T-helper 17 cell (primary cell): ENCODE measurements around the gene SLC10A3. TPM values are rescaled to one million over a fixed set of nuclear protein-coding genes. Genes with fewer than 3 reads are reported as not detected.

Source experiments
- ATAC-seq: fragments of 150-1000 bp; cut with Tn5 transposase; 2 replicates; pipeline ENCODE4 v1.10.0; 2021; ENCODE audit warnings: mild to moderate bottlenecking, moderate library complexity
- DNase-seq, 3 donors: peaks; one replicate each; pipeline versions ENCODE4 v3.0.0 to v3.0.0-alpha.2; 2020 to 2021
- H3K9me3 ChIP-seq: one replicate; pipeline ENCODE4 v1.7.0; 2013; ENCODE audit warnings: low read length, mild to moderate bottlenecking; ENCODE audit not compliant: control insufficient read depth, poor library complexity, severe bottlenecking
- H3K27ac Mint-ChIP-seq: one replicate; pipeline ENCODE4 v1.8.0; 2022; ENCODE audit warnings: mild to moderate bottlenecking, moderate library complexity, mixed read lengths
- H3K27me3 Mint-ChIP-seq: one replicate; pipeline ENCODE4 v1.8.0; 2022; ENCODE audit warnings: mixed read lengths
- H3K36me3 Mint-ChIP-seq: one replicate; pipeline ENCODE4 v1.8.0; 2022; ENCODE audit warnings: low read depth, mixed read lengths
- H3K4me1 Mint-ChIP-seq: one replicate; pipeline ENCODE4 v1.8.0; 2022; ENCODE audit warnings: mild to moderate bottlenecking, mixed read lengths
- H3K4me3 Mint-ChIP-seq: one replicate; pipeline ENCODE4 v1.8.0; 2022; ENCODE audit warnings: mild to moderate bottlenecking, moderate library complexity, mixed read lengths
- total RNA-seq, 4 donors: library from RNA in 2 of 4; stranded (reverse) in 2 of 4; gene quantifications; one replicate each; pipeline ENCODE4 v1.2.3 and lab custom pipeline; 2022 to 2026

Gene SLC10A3
- total RNA-seq, 2 donors from 2014 or later: 23.9 to 29.5 TPM

- DNase-seq (no peak), ATAC-seq (peak; percentile 44)
- H3K27ac Mint-ChIP-seq: peak overlapping the region; percentile 34
- H3K9me3 ChIP-seq: no peaks in the 10 kb centered on the region
- peak overlapping the region; percentile 85 for H3K4me3 Mint-ChIP-seq
- no peaks in the 10 kb centered on the region for H3K27me3 Mint-ChIP-seq
- peaks cover 4% of the 10 kb centered on the region for H3K36me3 Mint-ChIP-seq
- peaks cover 15% of the 10 kb centered on the region for H3K4me1 Mint-ChIP-seq
Measured at GRCh38 chrX:154458954-154459778, 31.3 kb downstream of the SLC10A3 start.

GRCh38 chrX:154458116-154458953 is 32.1 kb downstream of the SLC10A3 start, which contains the start of gene PLXNA3:
TSS of gene PLXNA3 (plus strand) at chrX:154458281. CDS start at chrX:154460184, 1,903 bp downstream.
- peak; percentile 63 to 68 (median 65) for DNase-seq
- Mint-ChIP-seq H3K27ac (peak within 1 kb of the TSS; percentile 87), H3K27me3 (no peaks in the 10 kb centered on the region), H3K4me3 (peak within 1 kb of the TSS; percentile 96), H3K4me1 (peaks cover 15% of the 10 kb centered on the region), H3K36me3 (peaks cover 4% of the 10 kb centered on the region)
- H3K9me3 ChIP-seq: no peaks in the 10 kb centered on the region
- peak; percentile 83 for ATAC-seq

- H3K27ac Mint-ChIP-seq: peak overlapping the region; percentile 87
- H3K9me3 ChIP-seq: no peaks in the 10 kb centered on the region
- H3K36me3 Mint-ChIP-seq: no peaks in the 10 kb centered on the region
Measured at GRCh38 chrX:154457491-154458115, 32.8 kb downstream of the SLC10A3 start.

GRCh38 chrX:154452823-154453222 is 37.6 kb downstream of the SLC10A3 start:
- ATAC-seq: no peak
- Mint-ChIP-seq H3K4me3 (no peak overlapping the region), H3K27me3 (no peaks in the 10 kb centered on the region), H3K27ac (no peak overlapping the region), H3K36me3 (no peaks in the 10 kb centered on the region), H3K4me1 (peaks cover 5% of the 10 kb centered on the region)
- DNase-seq: no peak
- H3K9me3 ChIP-seq: no peaks in the 10 kb centered on the region

More at GRCh38 chrX:154457491-154458115, 32.8 kb downstream of the SLC10A3 start:
- DNase-seq: peak; percentile 51 to 64 (median 62)
- Mint-ChIP-seq H3K27me3 (no peaks in the 10 kb centered on the region), H3K4me1 (peaks cover 15% of the 10 kb centered on the region), H3K4me3 (peak overlapping the region; percentile 96)
- ATAC-seq: peak; percentile 76

GRCh38 chrX:154450312-154450711 is 40.1 kb downstream of the SLC10A3 start:
- Mint-ChIP-seq H3K4me3 (no peak overlapping the region), H3K36me3 (no peaks in the 10 kb centered on the region), H3K4me1 (peaks cover 4% of the 10 kb centered on the region), H3K27me3 (no peaks in the 10 kb centered on the region), H3K27ac (no peak overlapping the region)
- DNase-seq (no peak), ATAC-seq (no peak)
- no peaks in the 10 kb centered on the region for H3K9me3 ChIP-seq

GRCh38 chrX:154449618-154450017 is 40.8 kb downstream of the SLC10A3 start:
- H3K36me3 Mint-ChIP-seq: no peaks in the 10 kb centered on the region
- no peak overlapping the region for H3K27ac Mint-ChIP-seq
- no peak for DNase-seq
- H3K4me1 Mint-ChIP-seq: peaks cover 4% of the 10 kb centered on the region
- H3K27me3 Mint-ChIP-seq: no peaks in the 10 kb centered on the region
- no peak overlapping the region for H3K4me3 Mint-ChIP-seq
- no peak for ATAC-seq
- no peaks in the 10 kb centered on the region for H3K9me3 ChIP-seq

- ATAC-seq (no peak), DNase-seq (no peak)
- Mint-ChIP-seq H3K27ac (no peak overlapping the region), H3K4me1 (peaks cover 5% of the 10 kb centered on the region), H3K4me3 (no peak overlapping the region), H3K27me3 (no peaks in the 10 kb centered on the region), H3K36me3 (no peaks in the 10 kb centered on the region)
- H3K9me3 ChIP-seq: no peaks in the 10 kb centered on the region
Measured at GRCh38 chrX:154448484-154448883, 41.9 kb downstream of the SLC10A3 start.

- peak overlapping the region; percentile 89 for H3K27ac Mint-ChIP-seq
- no peak for DNase-seq
- H3K27me3 Mint-ChIP-seq: no peaks in the 10 kb centered on the region
- H3K4me1 Mint-ChIP-seq: peaks cover 15% of the 10 kb centered on the region
- no peaks in the 10 kb centered on the region for H3K36me3 Mint-ChIP-seq
- ATAC-seq: no peak
- no peaks in the 10 kb centered on the region for H3K9me3 ChIP-seq
- H3K4me3 Mint-ChIP-seq: no peak overlapping the region
Measured at GRCh38 chrX:154446430-154446829, 44.0 kb downstream of the SLC10A3 start.

GRCh38 chrX:154445776-154446175 is 44.7 kb downstream of the SLC10A3 start:
- no peaks in the 10 kb centered on the region for H3K9me3 ChIP-seq
- DNase-seq (no peak), ATAC-seq (no peak)
- H3K4me3 Mint-ChIP-seq: no peak overlapping the region
- H3K27ac Mint-ChIP-seq: no peak overlapping the region
- no peaks in the 10 kb centered on the region for H3K36me3 Mint-ChIP-seq
- H3K27me3 Mint-ChIP-seq: no peaks in the 10 kb centered on the region
- peaks cover 15% of the 10 kb centered on the region for H3K4me1 Mint-ChIP-seq

GRCh38 chrX:154444755-154445246 is 45.6 kb downstream of the SLC10A3 start:
- Mint-ChIP-seq H3K4me3 (peak overlapping the region; percentile 45), H3K27me3 (no peaks in the 10 kb centered on the region)

GRCh38 chrX:154443992-154444754 is 46.3 kb downstream of the SLC10A3 start, which contains the start of gene FAM50A:
TSS of gene FAM50A (plus strand) at chrX:154444141. CDS start at chrX:154444236, 95 bp downstream.
- Mint-ChIP-seq H3K36me3 (no peaks in the 10 kb centered on the region), H3K4me3 (peak within 1 kb of the TSS; percentile 83), H3K27ac (peak within 1 kb of the TSS; percentile 91), H3K4me1 (peaks cover 15% of the 10 kb centered on the region), H3K27me3 (no peaks in the 10 kb centered on the region)
- no peaks in the 10 kb centered on the region for H3K9me3 ChIP-seq
- DNase-seq (peak; percentile 55 to 69 (median 66)), ATAC-seq (peak; percentile 80)

More at GRCh38 chrX:154444755-154445246, 45.6 kb downstream of the SLC10A3 start:
- no peak for DNase-seq
- H3K27ac Mint-ChIP-seq: no peak overlapping the region
- ATAC-seq: no peak
- no peaks in the 10 kb centered on the region for H3K36me3 Mint-ChIP-seq
- H3K4me1 Mint-ChIP-seq: peaks cover 15% of the 10 kb centered on the region
- H3K9me3 ChIP-seq: no peaks in the 10 kb centered on the region

- DNase-seq (no peak), ATAC-seq (no peak)
- peak overlapping the region; percentile 91 for H3K27ac Mint-ChIP-seq
- no peaks in the 10 kb centered on the region for H3K9me3 ChIP-seq
- no peaks in the 10 kb centered on the region for H3K36me3 Mint-ChIP-seq
- peak overlapping the region; percentile 83 for H3K4me3 Mint-ChIP-seq
- H3K4me1 Mint-ChIP-seq: peaks cover 15% of the 10 kb centered on the region
- H3K27me3 Mint-ChIP-seq: no peaks in the 10 kb centered on the region
Measured at GRCh38 chrX:154443479-154443910, 46.9 kb downstream of the SLC10A3 start.
